GM12878 (cell line): ENCODE data around the gene ZSCAN10. TPM values are rescaled to one million over a fixed set of nuclear protein-coding genes. Genes with fewer than 3 reads are reported as not detected.
A peak's percentile ranks its signal among the peaks of the same experiment; 100 is the strongest.

ENCODE experiments used
- BACH1 ChIP-seq: fragments of 450-650 bp; IDR thresholded peaks from 2 replicates; pipeline ENCODE4 v1.6.1; 2017; ENCODE audit warnings: mild to moderate bottlenecking, borderline replicate concordance
- BMI1 ChIP-seq: fragments of 450-650 bp; IDR thresholded peaks from 2 replicates; pipeline ENCODE4 v1.6.1; 2016; ENCODE audit warnings: mild to moderate bottlenecking, moderate library complexity, borderline replicate concordance
- CHD2 ChIP-seq: IDR thresholded peaks from 2 replicates; pipeline ENCODE4 v1.6.1; 2011; ENCODE audit warnings: low read depth, low read length, improper control_type of control experiment, borderline replicate concordance
- ELK1 ChIP-seq: IDR thresholded peaks from 2 replicates; pipeline ENCODE4 v1.6.1; 2012; ENCODE audit warnings: low read depth, low read length, improper control_type of control experiment
- FOXM1 ChIP-seq: IDR thresholded peaks from 2 replicates; pipeline ENCODE4 v1.6.1; 2012; ENCODE audit warnings: low read depth, mild to moderate bottlenecking, inconsistent platforms, low read length, moderate library complexity
- HDAC6 ChIP-seq: fragments of 200-600 bp; sonication (generic); IDR thresholded peaks from one replicate; pipeline ENCODE4 v1.8.0; 2017; ENCODE audit warnings: antibody characterized with exemption; ENCODE audit not compliant: unreplicated experiment
- IRF4 ChIP-seq: IDR thresholded peaks from 2 replicates; pipeline ENCODE4 v1.6.1; 2011; ENCODE audit warnings: low read depth, low read length
- KLF5 ChIP-seq: fragments of 450-650 bp; IDR thresholded peaks from 2 replicates; pipeline ENCODE4 v1.6.1; 2014; ENCODE audit warnings: mild to moderate bottlenecking; ENCODE audit not compliant: partially characterized antibody
- NFIC ChIP-seq: IDR thresholded peaks from 2 replicates; pipeline ENCODE4 v1.6.1; 2012; ENCODE audit warnings: low read depth, mild to moderate bottlenecking, inconsistent platforms, low read length, moderate library complexity
- NFYB ChIP-seq: IDR thresholded peaks from 2 replicates; pipeline ENCODE4 v1.6.1; 2011; ENCODE audit warnings: low read depth, mild to moderate bottlenecking, low read length, improper control_type of control experiment, moderate library complexity; ENCODE audit not compliant: insufficient read depth
- NR2F1 ChIP-seq: fragments of 450-650 bp; conservative IDR thresholded peaks from 2 replicates; pipeline ENCODE4 v1.6.1; 2017; ENCODE audit warnings: mild to moderate bottlenecking
- SIN3A ChIP-seq: IDR thresholded peaks from 2 replicates; pipeline ENCODE4 v1.6.1; 2012; ENCODE audit warnings: low read depth, low read length, improper control_type of control experiment
- SREBF2 ChIP-seq: IDR thresholded peaks from 2 replicates; pipeline ENCODE4 v1.6.1; 2012; ENCODE audit warnings: mild to moderate bottlenecking, low read length
- STAT1 ChIP-seq: fragments of 450-650 bp; conservative IDR thresholded peaks from 2 replicates; pipeline ENCODE4 v1.6.1; 2014; ENCODE audit warnings: antibody characterized with exemption, mild to moderate bottlenecking
- STAT3 ChIP-seq: IDR thresholded peaks from 2 replicates; pipeline ENCODE4 v1.6.1; 2011; ENCODE audit warnings: low read depth, low read length, improper control_type of control experiment
- TAF1 ChIP-seq: IDR thresholded peaks from 2 replicates; pipeline ENCODE4 v1.6.1; 2011; ENCODE audit warnings: mild to moderate bottlenecking, low read depth, low read length, borderline replicate concordance
- TCF3 ChIP-seq: IDR thresholded peaks from 2 replicates; pipeline ENCODE4 v1.6.1; 2012; ENCODE audit warnings: low read depth, mild to moderate bottlenecking, low read length, borderline replicate concordance; ENCODE audit not compliant: insufficient read depth
- WRNIP1 ChIP-seq: IDR thresholded peaks from 2 replicates; pipeline ENCODE4 v1.6.1; 2011; ENCODE audit warnings: low read depth, low read length, improper control_type of control experiment, borderline replicate concordance
- ZNF217 ChIP-seq: fragments of 450-650 bp; IDR thresholded peaks from 2 replicates; pipeline ENCODE4 v1.6.1; 2017; ENCODE audit warnings: antibody characterized with exemption, mild to moderate bottlenecking
- ZZZ3 ChIP-seq: IDR thresholded peaks from 2 replicates; pipeline ENCODE4 v1.6.1; 2011; ENCODE audit warnings: low read depth; ENCODE audit not compliant: control insufficient read depth, insufficient read length
- polyA plus RNA-seq, 11 experiments: library from polyadenylated mRNA; depleted of rRNA in 4 of 11; unstranded in 6 of 11; stranded (reverse) in 5 of 11; fragments of >200 nt; fragmentation: Nextera tagmentation in 4 of 11; fragmentation: Illumina TruSeq in 1 of 11; extraction: Ambion mirVana in 4 of 11; extraction: Trizol in 1 of 11; gene quantifications; 1 replicate in 1 of 11; 2 replicates in 10 of 11; pipeline versions ENCODE4 v1.2.1 to v1.2.3, GENCODE V29; 2011 to 2016; ENCODE audit warnings: inconsistent platforms in 2 of 11, missing spikeins in 2 of 11, low read depth in 1 of 11
- total RNA-seq, 4 experiments: library from RNA; depleted of rRNA in 3 of 4; stranded (reverse); fragments of >200 nt in 3 of 4; fragmentation: Illumina TruSeq in 1 of 4; extraction: Trizol in 1 of 4; gene quantifications; 2 replicates each; pipeline versions ENCODE4 v1.2.1 to v1.2.3, GENCODE V29; 2013 to 2021
- TF ChIP-seq, protein P1 (sequence below): IDR thresholded peaks from 2 replicates; pipeline ENCODE4 v1.6.1; 2011; ENCODE audit warnings: borderline replicate concordance, low read depth, mild to moderate bottlenecking, moderate library complexity, mixed read lengths, low read length; ENCODE audit not compliant: insufficient read depth; ENCODE audit errors: extremely low read length
- TF ChIP-seq, protein P2 (sequence below): fragments of 450-650 bp; IDR thresholded peaks from 2 replicates; pipeline ENCODE4 v1.6.1; 2018; ENCODE audit warnings: borderline replicate concordance, mild to moderate bottlenecking; ENCODE audit not compliant: partially characterized antibody
- TF ChIP-seq, protein P3 (sequence below): fragments of 450-650 bp; IDR thresholded peaks from 2 replicates; pipeline ENCODE4 v1.6.1; 2017; ENCODE audit warnings: mild to moderate bottlenecking, moderate library complexity

Gene ZSCAN10
- total and polyA plus RNA-seq, 10 of the 15 experiments (the other 5 are each of a cell fraction or from before 2014, with no cell fraction given) = 0.06 to 0.33 TPM; not detected in 8

- TF ChIP-seq STAT3 (no peak), WRNIP1 (no peak), NR2F1 (no peak), STAT1 (no peak), NFIC (peak; percentile 33; the same call in 1 of the 2 replicates), BACH1 (no peak), CHD2 (peak; percentile 82; the same call in 1 of the 2 replicates), HDAC6 (no peak), BMI1 (no peak), SIN3A (no peak), NFYB (no peak), SREBF2 (no peak), ELK1 (no peak), ZZZ3 (no peak), KLF5 (no peak), ZNF217 (0 out of 2 replicates have a peak, but pooled peaks have one; percentile 63), TCF3 (peak; percentile 92), TAF1 (peak; percentile 44; the same call in 1 of the 2 replicates), IRF4 (0 out of 2 replicates have a peak, but pooled peaks have one; percentile 33), FOXM1 (peak; percentile 56; the same call in 1 of the 2 replicates)
- TF ChIP-seq, protein P1, sequence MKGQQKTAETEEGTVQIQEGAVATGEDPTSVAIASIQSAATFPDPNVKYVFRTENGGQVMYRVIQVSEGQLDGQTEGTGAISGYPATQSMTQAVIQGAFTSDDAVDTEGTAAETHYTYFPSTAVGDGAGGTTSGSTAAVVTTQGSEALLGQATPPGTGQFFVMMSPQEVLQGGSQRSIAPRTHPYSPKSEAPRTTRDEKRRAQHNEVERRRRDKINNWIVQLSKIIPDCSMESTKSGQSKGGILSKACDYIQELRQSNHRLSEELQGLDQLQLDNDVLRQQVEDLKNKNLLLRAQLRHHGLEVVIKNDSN = no peak
- TF ChIP-seq, protein P2, sequence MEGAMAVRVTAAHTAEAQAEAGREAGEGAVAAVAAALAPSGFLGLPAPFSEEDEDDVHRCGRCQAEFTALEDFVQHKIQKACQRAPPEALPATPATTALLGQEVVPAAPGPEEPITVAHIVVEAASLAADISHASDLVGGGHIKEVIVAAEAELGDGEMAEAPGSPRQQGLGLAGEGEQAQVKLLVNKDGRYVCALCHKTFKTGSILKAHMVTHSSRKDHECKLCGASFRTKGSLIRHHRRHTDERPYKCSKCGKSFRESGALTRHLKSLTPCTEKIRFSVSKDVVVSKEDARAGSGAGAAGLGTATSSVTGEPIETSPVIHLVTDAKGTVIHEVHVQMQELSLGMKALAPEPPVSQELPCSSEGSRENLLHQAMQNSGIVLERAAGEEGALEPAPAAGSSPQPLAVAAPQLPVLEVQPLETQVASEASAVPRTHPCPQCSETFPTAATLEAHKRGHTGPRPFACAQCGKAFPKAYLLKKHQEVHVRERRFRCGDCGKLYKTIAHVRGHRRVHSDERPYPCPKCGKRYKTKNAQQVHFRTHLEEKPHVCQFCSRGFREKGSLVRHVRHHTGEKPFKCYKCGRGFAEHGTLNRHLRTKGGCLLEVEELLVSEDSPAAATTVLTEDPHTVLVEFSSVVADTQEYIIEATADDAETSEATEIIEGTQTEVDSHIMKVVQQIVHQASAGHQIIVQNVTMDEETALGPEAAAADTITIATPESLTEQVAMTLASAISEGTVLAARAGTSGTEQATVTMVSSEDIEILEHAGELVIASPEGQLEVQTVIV = no peak
- TF ChIP-seq, protein P3, sequence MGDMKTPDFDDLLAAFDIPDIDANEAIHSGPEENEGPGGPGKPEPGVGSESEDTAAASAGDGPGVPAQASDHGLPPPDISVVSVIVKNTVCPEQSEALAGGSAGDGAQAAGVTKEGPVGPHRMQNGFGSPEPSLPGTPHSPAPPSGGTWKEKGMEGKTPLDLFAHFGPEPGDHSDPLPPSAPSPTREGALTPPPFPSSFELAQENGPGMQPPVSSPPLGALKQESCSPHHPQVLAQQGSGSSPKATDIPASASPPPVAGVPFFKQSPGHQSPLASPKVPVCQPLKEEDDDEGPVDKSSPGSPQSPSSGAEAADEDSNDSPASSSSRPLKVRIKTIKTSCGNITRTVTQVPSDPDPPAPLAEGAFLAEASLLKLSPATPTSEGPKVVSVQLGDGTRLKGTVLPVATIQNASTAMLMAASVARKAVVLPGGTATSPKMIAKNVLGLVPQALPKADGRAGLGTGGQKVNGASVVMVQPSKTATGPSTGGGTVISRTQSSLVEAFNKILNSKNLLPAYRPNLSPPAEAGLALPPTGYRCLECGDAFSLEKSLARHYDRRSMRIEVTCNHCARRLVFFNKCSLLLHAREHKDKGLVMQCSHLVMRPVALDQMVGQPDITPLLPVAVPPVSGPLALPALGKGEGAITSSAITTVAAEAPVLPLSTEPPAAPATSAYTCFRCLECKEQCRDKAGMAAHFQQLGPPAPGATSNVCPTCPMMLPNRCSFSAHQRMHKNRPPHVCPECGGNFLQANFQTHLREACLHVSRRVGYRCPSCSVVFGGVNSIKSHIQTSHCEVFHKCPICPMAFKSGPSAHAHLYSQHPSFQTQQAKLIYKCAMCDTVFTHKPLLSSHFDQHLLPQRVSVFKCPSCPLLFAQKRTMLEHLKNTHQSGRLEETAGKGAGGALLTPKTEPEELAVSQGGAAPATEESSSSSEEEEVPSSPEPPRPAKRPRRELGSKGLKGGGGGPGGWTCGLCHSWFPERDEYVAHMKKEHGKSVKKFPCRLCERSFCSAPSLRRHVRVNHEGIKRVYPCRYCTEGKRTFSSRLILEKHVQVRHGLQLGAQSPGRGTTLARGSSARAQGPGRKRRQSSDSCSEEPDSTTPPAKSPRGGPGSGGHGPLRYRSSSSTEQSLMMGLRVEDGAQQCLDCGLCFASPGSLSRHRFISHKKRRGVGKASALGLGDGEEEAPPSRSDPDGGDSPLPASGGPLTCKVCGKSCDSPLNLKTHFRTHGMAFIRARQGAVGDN = peak; percentile 74
These were observed 24.1 kb downstream of the ZSCAN10 start (continued) for GRCh38 chr16:3074860-3075522.
